GM23338 (cell line): ENCODE results near the gene PLPPR2. TPM values are rescaled to one million over a fixed set of nuclear protein-coding genes. Genes with fewer than 3 reads are reported as not detected.

Experiments used
- ATAC-seq: fragments of 200-7000 bp; cut with Tn5 transposase; 3 replicates; pipeline ENCODE4 v1.9.1; 2020
- DNase-seq: peaks from one replicate; pipeline ENCODE4 v3.0.0-alpha.2; 2015; ENCODE audit warnings: low spot score
- H2AFZ ChIP-seq: fragments of 200-600 bp; sonication (generic); 2 replicates; pipeline ENCODE4 v1.8.0; 2016; ENCODE audit warnings: antibody characterized with exemption, mild to moderate bottlenecking, moderate library complexity
- H3F3A ChIP-seq: fragments of 200-600 bp; sonication (generic); replicated peaks from 2 replicates; pipeline ENCODE4 v1.8.0; 2017; ENCODE audit warnings: antibody characterized with exemption, mixed run types, low read depth
- H3K27ac ChIP-seq: fragments of 200-600 bp; sonication (generic); 2 replicates; pipeline ENCODE4 v1.6.1; 2016; ENCODE audit warnings: low read depth
- H3K27me3 ChIP-seq: fragments of 200-600 bp; sonication (generic); 2 replicates; pipeline ENCODE4 v1.8.0; 2016; ENCODE audit warnings: mild to moderate bottlenecking, mixed run types, moderate library complexity; ENCODE audit not compliant: insufficient read depth
- H3K36me3 ChIP-seq: fragments of 200-600 bp; sonication (generic); 2 replicates; pipeline ENCODE4 v1.8.0; 2016; ENCODE audit warnings: mild to moderate bottlenecking; ENCODE audit not compliant: insufficient read depth
- H3K4me1 ChIP-seq: fragments of 200-600 bp; sonication (generic); 2 replicates; pipeline ENCODE4 v1.8.0; 2016; ENCODE audit warnings: mild to moderate bottlenecking, moderate library complexity; ENCODE audit not compliant: insufficient read depth
- H3K4me2 ChIP-seq: fragments of 200-600 bp; sonication (generic); 2 replicates; pipeline ENCODE4 v1.7.1; 2017; ENCODE audit warnings: mixed run types
- H3K4me3 ChIP-seq: fragments of 200-600 bp; sonication (generic); 2 replicates; pipeline ENCODE4 v1.6.1; 2016; ENCODE audit warnings: mixed run types
- H3K79me2 ChIP-seq: fragments of 200-600 bp; sonication (generic); replicated peaks from 2 replicates; pipeline ENCODE4 v1.8.0; 2017; ENCODE audit warnings: mild to moderate bottlenecking; ENCODE audit not compliant: insufficient read depth
- H3K9me2 ChIP-seq: fragments of 200-600 bp; sonication (generic); 2 replicates; pipeline ENCODE4 v1.8.0; 2017; ENCODE audit not compliant: insufficient read depth
- H4K20me1 ChIP-seq: fragments of 200-600 bp; sonication (generic); replicated peaks from 2 replicates; pipeline ENCODE4 v1.8.0; 2017; ENCODE audit warnings: mild to moderate bottlenecking; ENCODE audit not compliant: insufficient read depth
- H3K27ac Mint-ChIP-seq: 2 replicates; pipeline ENCODE4 v1.8.0; 2020; ENCODE audit warnings: inconsistent platforms, mild to moderate bottlenecking, moderate library complexity, mixed read lengths
- H3K27me3 Mint-ChIP-seq: 3 replicates; pipeline ENCODE4 v1.8.0; 2022; ENCODE audit warnings: low read depth, mild to moderate bottlenecking, moderate library complexity, mixed read lengths, inconsistent platforms; ENCODE audit not compliant: insufficient read depth, poor library complexity
- H3K36me3 Mint-ChIP-seq: 3 replicates; pipeline ENCODE4 v1.8.0; 2021; ENCODE audit warnings: low read depth, mild to moderate bottlenecking, inconsistent platforms, moderate library complexity, mixed read lengths
- H3K4me1 Mint-ChIP-seq: 3 replicates; pipeline ENCODE4 v1.8.0; 2020; ENCODE audit warnings: mild to moderate bottlenecking, inconsistent platforms, mixed read lengths
- H3K4me3 Mint-ChIP-seq: 3 replicates; pipeline ENCODE4 v1.8.0; 2021; ENCODE audit warnings: moderate library complexity, mild to moderate bottlenecking, inconsistent platforms, mixed read lengths
- H3K9me3 Mint-ChIP-seq: 3 replicates; pipeline ENCODE4 v1.8.0; 2020; ENCODE audit warnings: moderate library complexity, mild to moderate bottlenecking, inconsistent platforms, mixed read lengths
- CREB1 ChIP-seq: fragments of 250-450 bp; sonication (Bioruptor Pico); IDR thresholded peaks from 2 replicates; pipeline ENCODE4 v1.5.0; 2020; ENCODE audit warnings: low read depth, mild to moderate bottlenecking, moderate library complexity
- CTCF ChIP-seq, 2 experiments: fragments of 200-600 bp in 1 of 2; sonication (generic) in 1 of 2; conservative IDR thresholded peaks; 2 replicates each; pipeline versions ENCODE4 v1.5.1 to v1.6.1; 2016 to 2017; ENCODE audit warnings: antibody characterized with exemption in 2 of 2, low read depth in 2 of 2, mild to moderate bottlenecking in 2 of 2, moderate library complexity in 1 of 2
- EZH2 ChIP-seq: fragments of 200-600 bp; sonication (generic); IDR thresholded peaks from one replicate; pipeline ENCODE4 v1.8.0; 2017; ENCODE audit warnings: antibody characterized with exemption, mild to moderate bottlenecking, low read depth; ENCODE audit not compliant: unreplicated experiment
- EZH2phosphoT487 ChIP-seq: fragments of 200-600 bp; sonication (generic); IDR thresholded peaks from one replicate; pipeline ENCODE4 v1.8.1; 2018; ENCODE audit warnings: antibody characterized with exemption; ENCODE audit not compliant: unreplicated experiment
- JUNB ChIP-seq: IDR thresholded peaks from one replicate; pipeline ENCODE4 v1.6.1; 2016; ENCODE audit warnings: antibody characterized with exemption; ENCODE audit not compliant: unreplicated experiment
- NANOG ChIP-seq: IDR thresholded peaks from 2 replicates; pipeline ENCODE4 v1.6.1; 2016; ENCODE audit warnings: antibody characterized with exemption, borderline replicate concordance
- POLR2AphosphoS5 ChIP-seq: IDR thresholded peaks from 2 replicates; pipeline ENCODE4 v1.6.1; 2016; ENCODE audit warnings: antibody characterized with exemption, low read depth
- REST ChIP-seq: IDR thresholded peaks from one replicate; pipeline ENCODE4 v1.6.1; 2018; ENCODE audit warnings: antibody characterized with exemption; ENCODE audit not compliant: unreplicated experiment
- STAT1 ChIP-seq: IDR thresholded peaks from one replicate; pipeline ENCODE4 v1.6.1; 2016; ENCODE audit warnings: antibody characterized with exemption; ENCODE audit not compliant: unreplicated experiment
- ZNF114 ChIP-seq: fragments of 250-450 bp; sonication (Bioruptor Pico); IDR thresholded peaks from 2 replicates; pipeline ENCODE4 v1.5.0; 2020; ENCODE audit warnings: mild to moderate bottlenecking, moderate library complexity
- ZNF331 ChIP-seq: fragments of 250-450 bp; sonication (Bioruptor Pico); IDR thresholded peaks from 2 replicates; pipeline ENCODE4 v1.5.0; 2020; ENCODE audit warnings: low read depth, mild to moderate bottlenecking, moderate library complexity
- ZNF462 ChIP-seq: fragments of 250-450 bp; sonication (Bioruptor Pico); IDR thresholded peaks from 2 replicates; pipeline ENCODE4 v1.5.0; 2020; ENCODE audit warnings: mild to moderate bottlenecking, moderate library complexity
- polyA plus RNA-seq: library from polyadenylated mRNA; unstranded; fragments of >200 nt; fragmentation: Nextera tagmentation; extraction: Ambion mirVana; gene quantifications from 2 replicates; pipeline ENCODE4 v1.2.1, GENCODE V29; 2016
- total RNA-seq: library from RNA; depleted of rRNA; stranded (reverse); fragments of >200 nt; shearing (Covaris generic); gene quantifications from 2 replicates; pipeline ENCODE4 v1.2.3, GENCODE V29; 2014
- TF ChIP-seq, protein P1 (sequence below): IDR thresholded peaks from 2 replicates; pipeline ENCODE4 v1.6.1; 2016; ENCODE audit warnings: antibody characterized with exemption

Gene PLPPR2
- total and polyA plus RNA-seq, 2 experiments from 2014 or later: 9.0 to 12.0 TPM

DNA sequence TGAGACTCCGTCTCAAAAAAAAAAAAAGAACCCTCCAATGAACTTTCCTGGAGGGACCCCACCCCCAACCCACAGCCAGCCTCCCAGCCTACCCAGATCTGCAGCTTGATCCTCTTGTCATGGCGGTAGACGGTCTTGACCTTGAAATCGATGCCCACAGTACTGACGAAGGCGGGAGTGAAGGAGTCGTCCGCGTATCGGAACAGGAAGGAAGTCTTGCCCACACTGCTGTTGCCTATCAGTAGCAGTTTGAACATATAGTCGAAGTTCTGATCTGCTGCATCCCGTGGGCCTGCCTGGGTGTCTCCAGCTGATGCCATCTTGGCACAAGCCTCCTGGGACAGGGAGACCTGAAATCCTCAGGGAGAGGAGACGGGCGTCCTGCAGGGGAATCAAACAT lies 18.2 kb upstream of the PLPPR2 start:
- Histone ChIP-seq H3K4me3 (no peak overlapping the region), H3K27me3 (no peaks in the 10 kb centered on the region), H3K27ac (no peak overlapping the region), H2AFZ (no peak overlapping the region), H4K20me1 (no peaks in the 10 kb centered on the region; the same call in 1 of the 2 replicates), H3K9me2 (no peaks in the 10 kb centered on the region), H3K4me2 (no peak overlapping the region), H3K79me2 (no peaks in the 10 kb centered on the region), H3K4me1 (peaks cover 3% of the 10 kb centered on the region; the same call in 1 of the 2 replicates), H3F3A (0 out of 2 replicates have a peak, but pooled peaks cover 3% of the 10 kb centered on the region), H3K36me3 (no peaks in the 10 kb centered on the region)
- no peak for DNase-seq
- Mint-ChIP-seq H3K4me3 (no peak overlapping the region), H3K4me1 (peaks cover 3% of the 10 kb centered on the region; the same call in 2 of the 3 replicates), H3K27me3 (peaks cover 11% of the 10 kb centered on the region), H3K9me3 (no peaks in the 10 kb centered on the region), H3K27ac (no peak overlapping the region), H3K36me3 (peaks cover 36% of the 10 kb centered on the region)
- ATAC-seq: no peak
- TF ChIP-seq JUNB (no peak), CREB1 (no peak), ZNF331 (CRISPR knock-in tag) (no peak), ZNF114 (CRISPR knock-in tag) (no peak), REST (no peak), EZH2 (no peak), POLR2AphosphoS5 (no peak), NANOG (no peak), EZH2phosphoT487 (no peak), ZNF462 (CRISPR knock-in tag) (no peak), CTCF (conservative IDR thresholded peaks at IDR 0.05; ENCODE audit: low read depth in 2 of 2) (no peak), STAT1 (no peak)
- TF ChIP-seq, protein P1, sequence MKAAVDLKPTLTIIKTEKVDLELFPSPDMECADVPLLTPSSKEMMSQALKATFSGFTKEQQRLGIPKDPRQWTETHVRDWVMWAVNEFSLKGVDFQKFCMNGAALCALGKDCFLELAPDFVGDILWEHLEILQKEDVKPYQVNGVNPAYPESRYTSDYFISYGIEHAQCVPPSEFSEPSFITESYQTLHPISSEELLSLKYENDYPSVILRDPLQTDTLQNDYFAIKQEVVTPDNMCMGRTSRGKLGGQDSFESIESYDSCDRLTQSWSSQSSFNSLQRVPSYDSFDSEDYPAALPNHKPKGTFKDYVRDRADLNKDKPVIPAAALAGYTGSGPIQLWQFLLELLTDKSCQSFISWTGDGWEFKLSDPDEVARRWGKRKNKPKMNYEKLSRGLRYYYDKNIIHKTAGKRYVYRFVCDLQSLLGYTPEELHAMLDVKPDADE: no peak
